Gastrocnemius medialis (tissue), 4 donors: Measurements from ENCODE around the gene PGGHG.

Experiments used
- POLR2A ChIP-seq, 2 donors: fragments of 450-650 bp; IDR thresholded peaks; one replicate each; pipeline ENCODE4 v1.6.1; 2017; ENCODE audit warnings: antibody characterized with exemption in 2 of 2, mild to moderate bottlenecking in 2 of 2, moderate library complexity in 2 of 2
- TF ChIP-seq, protein P1 (sequence below), 5 experiments: fragments of 450-650 bp in 3 of 5; fragments of 200-600 bp in 2 of 5; sonication (generic) in 2 of 5; IDR thresholded peaks in 4 of 5; conservative IDR thresholded peaks in 1 of 5; 1 replicate in 4 of 5; 2 replicates in 1 of 5; pipeline ENCODE4 v1.5.1; 2016 to 2019; ENCODE audit warnings: antibody characterized with exemption in 5 of 5, mild to moderate bottlenecking in 3 of 5, moderate library complexity in 3 of 5

DNA sequence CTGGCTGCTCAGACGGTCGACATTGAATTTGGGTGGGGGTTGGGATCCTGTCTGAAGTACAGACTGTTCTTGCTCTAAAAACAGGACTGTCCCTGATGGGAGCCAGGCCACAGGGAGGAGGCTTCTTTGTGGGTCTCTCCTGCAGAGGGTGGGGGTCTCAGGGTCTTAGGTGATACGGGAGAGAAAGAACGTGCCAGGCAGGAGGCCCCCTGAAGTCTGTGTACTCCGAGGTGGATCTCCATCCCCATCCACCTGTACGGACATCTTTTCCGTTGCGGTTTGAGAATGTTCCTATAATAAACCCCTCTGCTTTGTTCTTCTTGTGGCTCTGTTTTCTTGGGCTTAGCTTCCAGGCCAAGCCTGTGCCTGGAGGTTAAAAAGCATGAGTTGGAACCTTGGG is 36.3 kb upstream of the PGGHG start:
- TF ChIP-seq POLR2A (IDR thresholded peaks at IDR 0.05): no peak
- TF ChIP-seq, protein P1, sequence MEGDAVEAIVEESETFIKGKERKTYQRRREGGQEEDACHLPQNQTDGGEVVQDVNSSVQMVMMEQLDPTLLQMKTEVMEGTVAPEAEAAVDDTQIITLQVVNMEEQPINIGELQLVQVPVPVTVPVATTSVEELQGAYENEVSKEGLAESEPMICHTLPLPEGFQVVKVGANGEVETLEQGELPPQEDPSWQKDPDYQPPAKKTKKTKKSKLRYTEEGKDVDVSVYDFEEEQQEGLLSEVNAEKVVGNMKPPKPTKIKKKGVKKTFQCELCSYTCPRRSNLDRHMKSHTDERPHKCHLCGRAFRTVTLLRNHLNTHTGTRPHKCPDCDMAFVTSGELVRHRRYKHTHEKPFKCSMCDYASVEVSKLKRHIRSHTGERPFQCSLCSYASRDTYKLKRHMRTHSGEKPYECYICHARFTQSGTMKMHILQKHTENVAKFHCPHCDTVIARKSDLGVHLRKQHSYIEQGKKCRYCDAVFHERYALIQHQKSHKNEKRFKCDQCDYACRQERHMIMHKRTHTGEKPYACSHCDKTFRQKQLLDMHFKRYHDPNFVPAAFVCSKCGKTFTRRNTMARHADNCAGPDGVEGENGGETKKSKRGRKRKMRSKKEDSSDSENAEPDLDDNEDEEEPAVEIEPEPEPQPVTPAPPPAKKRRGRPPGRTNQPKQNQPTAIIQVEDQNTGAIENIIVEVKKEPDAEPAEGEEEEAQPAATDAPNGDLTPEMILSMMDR (IDR thresholded peaks at IDR 0.05 in 4 of 5, conservative IDR thresholded peaks at IDR 0.05 in 1 of 5): no peak
